HEK293 (cell line): ENCODE measurements around the gene DDX18.

Source experiments
- CTCF ChIA-PET: fragments of 350-600 bp; formaldehyde crosslinking; extraction: SDS; loops from one replicate; lab custom pipeline; 2021; ENCODE audit warnings: antibody characterized with exemption; lab: Yijun Ruan, JAX
- POLR2A ChIA-PET: fragments of 300-600 bp; formaldehyde crosslinking; extraction: SDS; loops from one replicate; lab custom pipeline; 2020; ENCODE audit warnings: antibody characterized with exemption, inconsistent platforms; lab: Yijun Ruan, JAX
- H3K27ac ChIP-seq: fragments of 200-500 bp; sonication (Bioruptor generic); 2 replicates; pipeline ENCODE4 v1.5.1; 2014; ENCODE audit warnings: low read depth, low read length, control low read depth, inconsistent platforms; ENCODE audit errors: extremely low read depth
- H3K36me3 ChIP-seq, 2 experiments: fragments of 200-500 bp in 1 of 2; sonication (Bioruptor generic) in 1 of 2; 1 replicate in 1 of 2; 2 replicates in 1 of 2; pipeline ENCODE4 v1.5.1; 2014 to 2017; ENCODE audit warnings: inconsistent platforms in 2 of 2, low read length in 2 of 2; ENCODE audit not compliant: control insufficient read depth in 2 of 2, insufficient read depth in 1 of 2
- H3K4me1 ChIP-seq: fragments of 200-500 bp; sonication (Bioruptor generic); 2 replicates; pipeline ENCODE4 v1.5.1; 2014; ENCODE audit warnings: mild to moderate bottlenecking, low read length, inconsistent platforms; ENCODE audit not compliant: control insufficient read depth, insufficient read depth
- H3K4me3 ChIP-seq: 2 replicates; pipeline ENCODE4 v1.5.1; 2011; ENCODE audit warnings: low read depth, mild to moderate bottlenecking, control low read depth, low read length, moderate library complexity
- H3K9me3 ChIP-seq: fragments of 200-500 bp; sonication (Bioruptor generic); 2 replicates; pipeline ENCODE4 v1.5.1; 2014; ENCODE audit warnings: low read depth, low read length, inconsistent platforms; ENCODE audit not compliant: control insufficient read depth, insufficient read depth
- GLI2 ChIP-seq: fragments of 450-650 bp; formaldehyde crosslinking; IDR thresholded peaks from 2 replicates; pipeline ENCODE4; 2017; ENCODE audit warnings: missing biosample characterization, missing genetic modification characterization, low read depth, borderline replicate concordance
- ZNF140 ChIP-seq: fragments of 450-650 bp; formaldehyde crosslinking; IDR thresholded peaks from 2 replicates; pipeline ENCODE4 v1.5.1; 2016; ENCODE audit warnings: missing biosample characterization, missing genetic modification characterization
- ZNF202 ChIP-seq: fragments of 450-650 bp; formaldehyde crosslinking; IDR thresholded peaks from 2 replicates; pipeline ENCODE4 v1.5.1; 2016; ENCODE audit warnings: missing biosample characterization, missing genetic modification characterization, borderline replicate concordance
- ZNF214 ChIP-seq: fragments of 450-650 bp; formaldehyde crosslinking; IDR thresholded peaks from 2 replicates; pipeline ENCODE4 v1.5.1; 2017; ENCODE audit warnings: missing biosample characterization, mild to moderate bottlenecking, missing genetic modification characterization, borderline replicate concordance
- ZNF24 ChIP-seq: fragments of 450-650 bp; formaldehyde crosslinking; IDR thresholded peaks from 2 replicates; pipeline ENCODE4 v1.5.1; 2016; ENCODE audit warnings: missing biosample characterization, missing genetic modification characterization
- ZNF692 ChIP-seq: fragments of 450-650 bp; formaldehyde crosslinking; IDR thresholded peaks from 2 replicates; pipeline ENCODE4 v1.5.1; 2016; ENCODE audit warnings: missing biosample characterization, missing genetic modification characterization
- ZNF707 ChIP-seq: fragments of 450-650 bp; formaldehyde crosslinking; IDR thresholded peaks from 2 replicates; pipeline ENCODE4 v1.5.1; 2016; ENCODE audit warnings: missing biosample characterization, missing genetic modification characterization
- ZSCAN30 ChIP-seq: fragments of 450-650 bp; IDR thresholded peaks from 2 replicates; pipeline ENCODE4 v1.5.1; 2018; ENCODE audit warnings: missing biosample characterization, mild to moderate bottlenecking, missing genetic modification characterization, moderate library complexity

DDX18 gene

GRCh38 chr2:117879003-117879402 is 64.5 kb downstream of the DDX18 start:
- Histone ChIP-seq H3K36me3 (no peaks in the 10 kb centered on the region), H3K9me3 (no peaks in the 10 kb centered on the region), H3K27ac (no peak overlapping the region), H3K4me3 (no peak overlapping the region), H3K4me1 (no peaks in the 10 kb centered on the region)
- TF ChIP-seq ZSCAN30 (tag by site-specific recombination) (no peak), ZNF24 (tag by site-specific recombination) (no peak), ZNF214 (tag by site-specific recombination) (no peak), ZNF140 (no peak), GLI2 (no peak), ZNF692 (tag by site-specific recombination) (no peak), ZNF202 (tag by site-specific recombination) (no peak), ZNF707 (tag by site-specific recombination) (no peak)
- ChIA-PET CTCF (no interaction called here), POLR2A (no interaction called here)
